ENCODE results near the gene EPB41L4B.
"Not testable (repeated sequence)": the region's sequence is repeated elsewhere in the genome, so short reads cannot be mapped to it uniquely, and the experiment has no call there.

Gene EPB41L4B

GRCh38 chr9:109320742-109321448 lies at the start of gene EPB41L4B:
Gene EPB41L4B, minus strand, starts transcription at chr9:109321059. Its CDS starts 613 bp downstream, at chr9:109320446.
- peak; percentile 72 to 84 (median 76) for DNase-seq

GRCh38 chr9:109369285-109369684 lies 48.4 kb upstream of the EPB41L4B start:
- DNase-seq, result no peak

DNA sequence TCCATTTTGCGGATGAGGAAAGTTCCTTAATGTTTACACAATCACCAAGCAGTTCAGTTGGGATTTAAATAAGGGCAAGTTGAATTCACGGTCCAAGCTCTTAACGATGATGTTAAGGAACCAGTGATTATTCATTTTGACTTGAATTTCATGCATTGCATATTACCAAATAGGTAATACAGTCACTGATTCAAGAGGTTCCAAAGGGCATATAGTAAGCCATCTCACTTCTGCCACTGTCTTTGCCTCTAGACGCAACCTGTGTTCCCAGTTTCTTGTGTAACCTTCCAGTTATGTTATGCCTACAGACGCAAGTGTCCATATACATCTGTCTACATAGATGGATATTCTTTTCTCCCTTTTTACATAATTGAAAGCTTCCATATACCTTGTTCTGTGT lies 39.9 kb upstream of the EPB41L4B start:
- no peak for DNase-seq

GRCh38 chr9:109358968-109359603 lies 38.2 kb upstream of the EPB41L4B start:
- DNase-seq, result not testable (repeated sequence)

DNA sequence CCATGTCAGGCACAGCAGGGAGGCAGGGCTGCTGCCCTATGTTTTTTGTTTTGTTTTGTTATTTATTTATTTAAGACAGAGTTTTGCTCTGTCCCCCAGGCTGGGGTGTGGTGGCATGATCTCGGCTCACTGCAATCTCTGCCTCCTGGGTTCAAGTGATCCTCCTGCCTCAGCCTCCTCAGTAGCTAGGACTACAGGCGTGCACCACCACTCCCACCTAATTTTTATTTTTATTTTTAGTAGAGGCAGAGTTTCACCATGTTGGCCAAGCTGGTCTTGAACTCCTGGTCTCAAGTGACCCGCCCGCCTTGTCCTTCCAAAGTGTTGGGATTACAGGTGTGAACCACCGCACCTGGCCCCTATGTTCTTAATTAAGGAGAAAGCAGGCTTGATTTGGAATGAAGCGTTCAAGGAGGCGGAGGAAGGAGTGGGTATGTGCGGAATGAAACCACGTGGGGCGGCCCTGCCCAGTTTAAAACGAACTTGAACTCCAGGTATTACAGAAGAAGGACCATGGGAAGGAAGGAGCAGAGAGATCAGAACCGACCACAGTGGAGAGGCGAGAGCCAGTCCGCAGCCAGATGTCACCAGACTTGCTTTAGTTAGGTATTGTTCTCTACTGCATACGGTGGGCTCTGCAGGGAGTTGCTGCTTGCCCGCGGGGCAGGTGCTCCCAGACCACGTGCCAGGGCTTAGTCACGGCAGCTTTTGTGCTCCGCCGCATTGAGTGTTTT lies 34.9 kb upstream of the EPB41L4B start:
- DNase-seq, result no peak

- no peak for DNase-seq
These were observed 33.3 kb upstream of the EPB41L4B start for GRCh38 chr9:109354190-109354589.

GRCh38 chr9:109351032-109351431 lies 30.2 kb upstream of the EPB41L4B start:
- DNase-seq, result no peak

- no peak for DNase-seq
These were observed 28.6 kb upstream of the EPB41L4B start for GRCh38 chr9:109349421-109349846.

DNA sequence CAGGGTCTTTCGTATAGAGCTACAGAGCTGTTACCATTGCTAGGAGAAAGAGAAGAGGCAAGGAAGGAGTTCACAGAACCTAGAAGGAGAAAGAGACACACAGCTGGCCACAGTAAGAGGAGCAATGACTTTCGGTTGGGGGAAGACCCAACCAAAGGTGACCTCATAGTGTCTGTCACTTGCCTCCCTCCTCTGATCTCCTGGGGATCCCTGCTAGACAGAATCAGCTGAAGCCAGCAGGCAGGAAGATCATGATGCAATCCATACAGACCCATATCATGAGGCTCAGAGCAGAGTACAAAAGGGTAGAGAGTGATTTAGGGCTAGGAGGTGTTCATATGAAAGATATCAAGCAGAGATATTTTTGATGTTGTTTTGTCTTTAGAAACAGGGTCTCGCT lies 26.0 kb upstream of the EPB41L4B start:
- DNase-seq, result no peak

DNA sequence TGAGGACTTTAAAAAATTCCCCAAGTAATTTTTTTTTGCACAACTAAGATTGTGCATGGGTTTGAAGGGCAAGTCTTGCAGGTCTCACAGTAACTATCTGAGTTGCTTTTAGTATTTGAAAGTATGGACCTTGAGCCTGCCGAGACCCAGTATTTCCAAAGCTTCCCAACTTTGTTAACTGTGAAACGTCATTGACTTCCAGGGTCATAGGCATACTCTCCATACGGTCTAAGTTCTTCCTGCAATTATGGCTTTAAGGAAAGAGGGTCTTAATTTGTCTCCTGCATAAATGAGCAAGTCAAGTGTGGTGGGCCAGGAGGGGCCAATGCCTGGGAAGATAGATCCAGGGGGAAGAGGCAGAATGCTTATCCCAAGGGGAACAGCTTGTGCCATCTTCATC lies 24.0 kb upstream of the EPB41L4B start:
- DNase-seq, result no peak

DNA sequence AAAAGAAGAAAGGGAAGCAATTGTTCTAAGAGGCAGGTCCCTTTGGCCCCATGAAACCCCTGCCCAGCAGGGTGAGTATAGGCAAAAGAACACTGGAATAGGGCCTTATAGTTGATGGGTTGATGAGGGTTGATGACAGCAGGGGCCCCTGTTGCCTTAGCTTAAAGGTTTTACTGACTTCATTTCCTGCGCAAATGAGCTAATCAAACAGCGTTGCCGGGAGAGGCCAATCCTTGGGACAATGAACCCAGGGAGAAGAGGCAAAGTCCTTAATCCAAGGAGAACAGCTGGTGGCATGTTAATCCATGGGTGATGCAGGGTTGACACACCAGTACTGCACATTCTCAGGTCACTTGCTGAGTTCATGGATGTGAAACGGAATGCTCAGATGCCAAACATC lies 22.0 kb upstream of the EPB41L4B start:
- DNase-seq, result no peak

GRCh38 chr9:109341561-109341960 lies 20.7 kb upstream of the EPB41L4B start:
- no peak for DNase-seq

- DNase-seq, result not testable (repeated sequence)
These were observed 20.1 kb upstream of the EPB41L4B start for GRCh38 chr9:109340979-109341378.

DNA sequence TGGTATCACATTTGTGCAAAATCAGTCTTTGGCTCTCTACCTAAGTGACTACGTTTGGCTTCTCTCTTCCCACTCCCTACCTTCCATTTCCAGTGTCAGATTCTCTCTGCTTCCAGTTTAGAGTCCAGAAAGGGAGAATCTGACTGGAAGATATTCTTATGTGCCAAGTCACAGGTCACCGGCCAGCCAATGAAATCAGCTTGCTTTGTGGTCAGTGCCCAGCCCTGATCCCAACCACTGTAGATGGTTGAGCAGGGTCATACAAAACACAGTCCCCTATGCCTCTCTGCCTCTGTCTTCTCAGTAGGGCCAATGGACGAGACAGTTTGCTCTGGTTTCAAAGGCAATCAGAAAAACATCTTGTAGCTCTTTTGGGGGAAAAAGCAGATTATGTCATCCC lies 15.6 kb upstream of the EPB41L4B start:
- no peak for DNase-seq

DNA sequence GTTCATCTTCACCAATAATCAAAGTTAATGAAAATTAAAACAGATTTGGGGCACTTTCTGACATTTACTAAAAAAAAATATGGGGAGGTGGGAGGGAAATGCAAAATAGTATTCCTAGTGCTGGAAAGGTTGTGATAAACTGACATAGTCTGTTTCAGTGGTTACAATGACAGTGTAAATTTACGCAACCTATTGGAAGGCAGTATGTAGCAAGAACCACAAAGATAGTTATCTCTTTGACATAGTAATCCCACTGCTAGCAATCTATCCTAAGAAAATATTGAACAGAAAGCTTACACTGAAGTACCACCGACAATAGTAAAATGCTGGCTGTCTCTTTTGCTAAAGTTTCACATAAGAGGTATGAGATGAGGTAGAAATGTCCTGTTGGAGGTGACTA lies 15.1 kb upstream of the EPB41L4B start:
- DNase-seq, result no peak

GRCh38 chr9:109335121-109335520 lies 14.3 kb upstream of the EPB41L4B start:
- no peak for DNase-seq

- DNase-seq, result no peak
These were observed 10.5 kb upstream of the EPB41L4B start for GRCh38 chr9:109331353-109331752.

GRCh38 chr9:109329638-109330258 lies 8.9 kb upstream of the EPB41L4B start:
- DNase-seq, result no peak

DNA sequence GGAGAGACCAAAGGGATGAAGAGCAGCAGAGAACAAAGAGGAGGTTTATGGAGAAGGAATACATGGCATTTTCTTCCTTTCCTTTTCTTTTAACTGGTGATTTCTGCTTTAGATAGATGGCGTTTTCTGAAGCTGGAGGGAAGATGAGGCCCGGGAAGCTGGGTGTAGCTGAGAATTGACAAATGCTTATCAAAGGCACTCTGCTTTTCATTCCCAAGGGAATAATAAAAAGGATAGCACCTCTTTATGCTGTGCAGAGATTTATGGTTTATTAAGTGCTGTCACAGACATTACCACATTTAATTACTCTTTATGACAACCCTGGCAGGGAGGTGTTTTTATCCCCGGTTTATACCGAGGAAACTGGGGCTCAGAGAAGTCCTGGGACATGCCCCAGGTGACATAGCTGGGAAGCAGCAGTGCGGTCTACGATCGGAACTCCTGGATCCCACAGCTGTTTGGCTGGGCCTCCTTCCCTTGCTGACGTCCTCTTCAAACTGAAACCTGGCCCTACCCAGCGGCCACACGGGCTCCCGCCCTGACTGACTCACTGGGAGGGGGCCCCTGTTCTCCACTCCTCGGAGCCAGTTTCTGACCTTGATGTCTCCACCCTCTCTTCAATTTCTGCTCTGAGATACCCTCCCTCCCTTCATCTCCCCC lies 8.2 kb upstream of the EPB41L4B start:
- DNase-seq, result no peak

DNA sequence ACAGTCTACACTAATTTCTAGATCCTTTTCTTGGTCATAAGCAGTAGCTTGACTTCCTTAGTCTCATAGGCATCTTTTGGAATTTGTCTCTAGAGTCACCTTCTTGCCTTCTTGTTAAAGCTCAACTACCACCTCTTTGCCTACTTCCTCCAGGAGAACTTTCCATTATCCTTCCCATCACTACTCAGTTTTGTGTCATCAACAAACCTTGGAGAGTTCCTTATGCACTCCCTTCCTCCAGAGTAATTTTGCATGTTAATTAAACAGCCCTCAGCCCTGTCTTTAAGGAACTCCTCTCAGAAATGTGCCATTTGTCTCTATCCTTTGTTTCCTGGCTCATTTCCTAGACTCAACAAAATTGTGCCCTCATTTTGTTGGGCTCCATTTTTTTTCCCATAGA lies 4.2 kb upstream of the EPB41L4B start:
- DNase-seq, result no peak

- no peak for DNase-seq
These were observed 2.9 kb upstream of the EPB41L4B start for GRCh38 chr9:109323771-109324170.

DNA sequence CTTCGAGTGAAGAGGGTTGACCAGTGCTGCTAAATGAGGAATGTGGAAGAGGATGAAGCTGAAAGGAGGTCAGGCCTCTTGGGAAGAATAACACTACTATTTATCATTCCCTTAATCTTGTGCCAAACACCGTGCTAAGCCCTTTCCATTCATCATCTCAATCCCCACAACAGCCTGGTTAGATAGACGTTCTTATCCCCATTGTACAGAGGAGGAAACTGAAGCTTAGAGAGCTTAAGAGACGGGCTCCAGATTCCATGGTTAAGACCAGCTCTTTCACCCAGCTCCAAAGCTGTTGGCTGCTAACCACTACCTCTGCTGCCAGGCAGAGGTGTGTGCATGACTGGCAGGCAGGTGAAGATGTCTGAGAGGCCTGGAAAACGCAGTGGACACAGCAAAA lies 868 bp upstream of the EPB41L4B start:
- no peak for DNase-seq

DNA sequence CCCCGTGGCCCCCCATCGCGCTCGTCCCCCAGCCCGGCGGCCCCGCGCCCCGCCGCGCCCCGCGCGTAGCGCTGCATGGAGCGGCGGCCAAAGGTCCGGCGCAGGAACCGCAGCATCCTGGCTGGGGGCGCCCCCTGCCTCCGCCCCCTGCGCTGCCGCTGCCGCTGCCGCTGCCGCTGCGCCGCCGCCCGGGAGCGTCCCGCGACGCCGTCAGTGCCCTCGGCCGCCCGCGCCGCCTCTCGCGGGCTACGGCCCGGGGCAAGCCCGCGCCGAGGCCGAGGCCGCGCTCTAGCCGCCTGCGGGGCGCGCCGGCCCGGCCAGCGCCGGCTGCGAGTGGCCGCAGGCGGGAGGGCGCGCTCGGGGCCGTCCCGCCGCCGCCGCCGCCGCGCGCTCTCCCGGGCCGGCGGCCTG lies 523 bp downstream of the EPB41L4B start:
- no peak for DNase-seq

Data from stimulated activated naive CD4-positive, alpha-beta T cell (primary cell).